Erythroblast (primary cell): ENCODE results near the gene NYAP1.

Source experiments
- GATA1 ChIP-seq: IDR thresholded peaks from 2 replicates; pipeline ENCODE4 v1.6.1; 2011; ENCODE audit warnings: low read depth, mild to moderate bottlenecking, control low read depth, low read length, moderate library complexity
- POLR2A ChIP-seq: IDR thresholded peaks from 2 replicates; pipeline ENCODE4 v1.6.1; 2011; ENCODE audit warnings: mild to moderate bottlenecking, low read length

GRCh38 chr7:100486753-100487446 is 3.2 kb downstream of the NYAP1 start:
- TF ChIP-seq POLR2A (no peak), GATA1 (no peak)
